HG03135 (cell line): ENCODE data around the gene IL32.
A peak's percentile ranks its signal among the peaks of the same experiment; 100 is the strongest.

Experiments used
- ATAC-seq: cut with Tn5 transposase; IDR thresholded peaks from one replicate; pipeline ENCODE4 v1.9.1; 2021; ENCODE audit warnings: mild to moderate bottlenecking, moderate library complexity; ENCODE audit not compliant: unreplicated experiment

Gene IL32

GRCh38 chr16:3088925-3089716, 23.7 kb downstream of the IL32 start:
- ATAC-seq = no peak

DNA sequence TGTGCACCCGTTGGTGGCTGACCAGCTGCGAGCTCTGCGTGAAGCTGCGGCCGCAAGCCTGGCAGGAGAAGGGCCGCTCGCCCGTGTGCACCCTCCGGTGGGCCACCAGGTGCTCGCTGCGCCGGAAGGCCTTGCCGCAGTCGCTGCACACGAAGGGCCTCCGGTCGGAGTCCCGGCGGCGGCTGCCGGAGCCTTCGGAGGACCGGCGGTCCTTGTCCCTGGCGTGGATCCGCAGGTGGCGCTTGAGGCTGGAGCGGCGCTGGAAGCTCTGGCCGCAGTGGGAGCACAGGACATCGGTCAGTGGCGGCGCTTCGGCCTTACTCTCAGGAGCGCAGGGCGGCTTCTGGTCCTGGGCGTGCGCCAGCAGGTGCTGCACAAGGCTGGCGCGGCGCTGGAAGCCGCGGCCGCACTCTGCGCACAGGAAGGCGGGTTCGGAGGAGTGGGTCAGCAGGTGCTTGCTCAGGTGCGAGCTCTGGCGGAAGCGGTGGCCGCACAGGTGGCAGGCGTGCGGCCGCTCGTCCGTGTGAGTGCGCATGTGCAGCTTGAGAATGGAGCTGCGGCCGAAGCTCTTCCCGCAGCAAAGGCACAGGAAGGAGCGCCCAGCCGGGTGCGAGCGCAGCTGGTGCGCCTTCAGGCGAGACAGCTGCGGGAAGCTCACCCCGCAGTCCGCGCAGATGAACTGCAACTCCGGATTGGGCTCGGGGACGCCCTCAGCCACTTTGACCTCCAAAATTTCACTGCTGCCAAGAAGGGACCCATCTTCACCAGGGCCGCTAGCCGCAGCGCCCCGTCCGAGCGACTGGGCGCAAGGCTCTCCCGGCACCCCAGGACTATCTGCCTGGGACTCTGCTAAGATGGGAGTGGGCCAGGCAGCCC, 24.5 kb downstream of the IL32 start:
- ATAC-seq = no peak

DNA sequence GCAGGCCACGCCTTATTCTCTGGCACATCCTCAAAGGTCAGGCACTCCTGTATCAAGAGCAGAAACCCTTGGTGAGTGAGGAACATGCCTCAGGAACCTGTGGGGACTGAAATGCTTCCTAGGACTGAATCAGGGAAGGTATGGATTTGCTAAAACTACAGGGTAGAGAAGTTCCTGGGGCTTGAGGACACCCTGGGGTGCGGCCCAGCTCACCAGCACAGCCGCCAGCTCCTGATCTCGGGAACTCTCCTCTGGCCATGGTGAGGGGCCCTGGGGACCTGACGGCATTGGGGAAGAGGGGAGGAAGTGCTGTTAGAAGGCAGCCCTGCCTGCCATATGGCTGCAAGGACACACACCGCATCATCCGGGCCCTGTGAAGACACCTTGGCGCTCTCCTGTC, 26.1 kb downstream of the IL32 start:
- ATAC-seq = no peak

DNA sequence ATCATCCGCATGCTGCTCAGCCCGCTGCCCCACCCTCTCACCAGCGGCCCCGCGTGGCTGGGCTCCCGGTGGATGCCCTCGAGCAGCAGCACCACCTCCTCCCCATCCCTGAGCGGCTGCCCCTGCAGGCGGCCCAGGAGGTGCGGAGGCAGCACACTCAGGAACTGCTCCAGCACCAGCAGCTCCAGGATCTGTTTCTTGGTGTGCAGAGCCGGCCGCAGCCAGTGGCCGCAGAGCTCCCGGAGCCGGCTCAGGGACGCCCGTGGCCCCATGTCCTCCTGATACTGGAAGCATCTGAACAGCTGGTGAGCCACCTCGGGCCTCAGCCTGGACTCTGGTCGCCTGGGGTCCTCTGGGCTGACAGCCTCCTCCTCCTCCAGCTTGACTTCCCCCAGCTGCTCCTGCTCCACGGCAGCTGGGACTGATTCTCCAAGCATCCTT, 27.1 kb downstream of the IL32 start:
- no peak for ATAC-seq

DNA sequence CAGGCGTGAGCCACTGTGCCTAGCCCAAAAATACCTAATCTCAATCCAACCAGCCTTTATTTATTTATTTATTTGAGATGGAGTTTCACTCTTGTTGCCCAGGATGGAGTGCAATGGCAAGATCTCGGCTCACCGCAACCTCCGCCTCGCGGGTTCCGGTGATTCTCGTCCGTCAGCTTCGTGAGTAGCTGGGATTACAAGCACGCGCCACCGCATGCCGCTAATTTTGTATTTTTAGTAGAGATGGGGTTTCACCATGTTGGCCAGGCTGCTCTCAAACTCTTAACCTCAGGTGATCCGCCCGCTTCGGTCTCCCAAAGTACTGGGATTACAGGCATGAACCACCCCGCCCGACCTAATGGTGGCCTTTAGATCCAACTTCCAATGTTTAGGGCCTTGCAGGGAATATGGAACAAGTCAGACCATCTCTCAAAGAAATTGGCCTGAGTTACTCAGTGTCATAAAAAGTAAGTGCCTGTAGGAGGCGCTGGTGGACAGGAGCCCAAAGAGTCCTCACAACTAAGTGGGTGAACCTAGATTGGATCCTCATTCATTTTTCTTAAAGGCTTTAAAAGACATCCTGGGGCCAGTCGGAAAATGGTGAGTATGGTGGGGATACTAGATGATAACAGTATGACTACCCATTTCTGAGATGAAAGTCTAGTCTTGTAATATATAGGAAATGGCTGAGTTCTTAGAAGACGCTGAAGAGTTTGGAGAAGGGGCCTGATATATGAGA, 29.0 kb downstream of the IL32 start:
- no peak for ATAC-seq

GRCh38 chr16:3095869-3096268, 30.4 kb downstream of the IL32 start:
- peak; percentile 54 for ATAC-seq

- ATAC-seq = no peak
These were observed 30.9 kb downstream of the IL32 start for GRCh38 chr16:3096362-3096761.

DNA sequence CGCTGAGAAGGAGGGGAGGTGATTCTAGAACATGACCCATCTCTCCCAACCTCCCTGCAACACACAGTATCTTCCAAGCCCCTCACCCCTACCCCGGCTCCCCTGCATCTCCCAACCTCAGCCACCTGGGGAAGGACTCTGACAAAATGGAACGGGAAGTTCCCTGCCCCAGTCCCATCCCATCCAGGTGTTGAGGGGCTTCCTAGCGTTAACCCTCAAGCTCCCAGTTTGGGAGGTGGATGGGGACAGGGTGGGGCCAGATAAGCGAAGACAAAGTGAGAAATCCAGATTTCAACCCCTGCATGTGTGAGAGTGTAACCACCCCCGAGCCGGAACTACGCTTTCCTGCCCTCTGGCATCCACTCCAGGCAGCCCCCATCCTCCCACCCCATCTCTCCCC, 31.8 kb downstream of the IL32 start:
- ATAC-seq = no peak

DNA sequence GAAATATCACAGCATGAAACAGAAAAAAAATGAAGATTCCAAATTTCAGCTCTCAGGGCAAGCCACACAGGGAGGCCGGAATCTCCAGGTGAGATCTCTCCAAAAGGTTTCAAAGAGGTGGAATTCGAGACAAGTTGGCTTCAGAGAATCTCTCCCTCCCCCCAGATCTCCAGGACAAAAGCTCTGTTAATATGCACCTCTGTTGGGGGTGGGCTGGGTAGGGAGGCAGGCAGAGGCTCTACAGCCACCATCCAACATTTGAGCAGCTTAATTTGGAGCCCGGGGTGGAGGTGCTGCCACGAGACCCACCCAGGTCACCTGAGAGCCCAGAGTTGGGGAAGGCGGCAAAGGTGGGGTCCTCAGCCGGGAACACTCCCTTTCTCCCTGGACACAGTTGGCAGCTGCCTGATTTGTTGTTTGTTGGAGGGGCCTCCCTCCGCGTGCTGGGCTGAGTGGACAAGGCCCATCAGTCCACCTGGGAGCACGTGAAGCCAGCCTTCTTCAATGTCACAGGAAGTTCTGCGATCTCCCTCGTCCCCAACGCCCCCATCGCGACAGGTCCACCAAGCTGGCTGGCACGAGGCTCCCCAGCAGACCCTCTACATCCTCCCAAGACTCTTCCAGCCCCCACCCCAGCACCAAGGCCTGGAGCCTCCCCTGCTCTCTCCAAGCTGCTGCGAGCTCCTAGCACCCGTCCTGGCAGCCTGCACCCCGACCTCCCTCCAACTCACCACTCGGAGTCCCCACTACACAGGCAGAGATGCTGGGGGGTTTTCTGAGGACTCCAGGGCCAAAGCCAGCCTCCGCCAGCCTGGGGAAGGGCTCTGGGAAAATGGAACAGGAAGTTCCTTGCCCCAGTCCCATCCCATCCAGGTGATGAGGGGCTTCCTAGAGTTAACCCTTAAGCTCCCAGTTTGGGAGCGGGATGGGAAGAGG, 33.3 kb downstream of the IL32 start, which contains the start of gene ZSCAN10:
ZSCAN10 (minus strand) TSS at position 836 of the 936 bp plus-strand sequence. CDS start 6,357 bp downstream, outside the sequence.
- ATAC-seq = no peak

DNA sequence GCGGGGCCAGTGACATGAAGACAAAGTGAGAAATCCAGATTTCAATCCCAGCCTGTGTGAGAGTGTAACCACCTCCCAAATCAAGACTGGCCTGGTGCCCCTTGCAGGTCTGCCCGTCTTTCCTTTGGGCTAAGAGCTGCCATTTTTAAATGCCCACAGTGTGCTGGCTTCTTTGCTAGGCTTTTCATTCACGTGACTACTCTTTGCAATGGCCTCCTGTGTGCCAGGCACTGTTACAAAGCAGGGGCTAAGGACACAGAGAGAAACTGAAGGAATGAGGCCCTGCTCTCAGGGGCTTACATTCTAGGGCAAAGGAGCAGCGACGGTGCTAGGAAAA, 33.9 kb downstream of the IL32 start:
- no peak for ATAC-seq

DNA sequence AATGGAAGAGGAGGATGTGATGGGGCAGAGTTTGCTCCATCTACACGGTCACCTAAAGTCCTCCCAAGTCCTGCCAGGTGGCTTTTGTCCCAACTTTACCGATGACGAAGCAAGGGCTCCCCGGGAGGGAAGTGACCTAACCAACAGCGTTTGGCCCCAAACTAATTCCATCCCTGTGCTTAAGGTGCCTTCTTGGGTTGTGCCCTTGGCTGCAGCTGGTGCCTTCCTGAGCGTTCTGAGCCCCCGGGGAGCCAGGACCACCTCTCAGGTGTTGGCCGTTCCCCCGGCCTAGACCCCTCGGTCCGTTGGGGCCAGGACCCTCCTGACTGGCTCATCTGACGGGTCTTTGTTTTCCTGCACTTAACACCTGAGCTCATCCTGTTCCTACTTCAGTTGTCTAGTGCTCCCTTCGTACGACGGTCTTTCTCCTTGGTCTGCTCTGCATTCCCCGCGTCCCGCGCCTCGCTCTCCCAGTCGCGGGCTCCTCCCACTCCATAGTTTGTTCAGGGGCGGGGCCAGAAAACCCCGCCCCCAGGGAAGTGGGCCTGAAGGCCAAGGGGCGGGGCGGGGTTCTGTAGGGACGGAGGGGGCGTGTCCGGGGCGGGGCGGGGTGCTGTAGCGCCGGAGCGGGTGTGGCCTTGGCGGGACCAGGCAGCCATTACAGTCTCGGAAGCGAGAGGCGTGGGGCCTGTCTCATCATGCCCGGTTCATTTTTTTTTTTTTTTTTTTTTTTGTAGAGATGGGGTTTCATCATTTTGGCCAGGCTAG, 34.5 kb downstream of the IL32 start:
- peak; percentile 50 for ATAC-seq

DNA sequence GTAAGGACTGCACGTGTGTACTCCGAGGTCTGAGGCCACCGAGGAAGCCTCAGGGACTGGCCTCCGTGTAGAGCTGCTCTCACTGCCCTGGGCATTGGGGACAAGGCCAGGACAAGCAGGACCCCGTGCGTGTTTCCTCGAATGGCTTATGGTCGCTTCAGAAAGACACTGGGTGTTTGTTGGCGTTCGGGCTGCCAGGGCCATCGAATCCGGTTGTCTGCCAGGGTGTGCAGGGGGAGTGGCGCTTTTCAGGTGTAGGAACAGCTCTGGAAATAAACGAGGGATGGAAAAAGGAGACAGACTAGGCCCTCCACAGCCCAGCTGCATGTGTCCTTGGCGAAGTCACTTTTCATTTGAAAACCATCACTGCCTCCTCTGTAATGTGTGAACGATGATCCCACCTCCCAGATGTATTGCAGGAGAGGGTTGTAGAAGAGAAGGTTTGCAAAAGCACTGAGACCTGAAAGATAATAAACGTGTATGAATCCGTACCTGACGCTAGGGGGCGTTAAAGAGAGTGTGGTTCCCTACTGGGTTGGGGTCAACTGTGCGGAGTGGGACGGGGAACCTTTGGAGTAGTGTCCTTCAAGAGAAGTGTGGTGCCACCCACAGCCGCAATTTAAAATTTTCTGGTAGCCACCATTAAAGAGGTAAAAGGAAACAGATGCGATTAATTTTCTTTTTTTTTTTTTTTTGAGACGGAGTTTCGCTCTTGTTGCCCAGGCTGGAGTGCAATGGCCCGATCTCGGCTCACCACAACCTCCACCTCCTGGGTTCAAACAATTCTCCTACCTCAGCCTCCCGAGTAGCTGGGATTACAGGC, 35.8 kb downstream of the IL32 start:
- no peak for ATAC-seq

DNA sequence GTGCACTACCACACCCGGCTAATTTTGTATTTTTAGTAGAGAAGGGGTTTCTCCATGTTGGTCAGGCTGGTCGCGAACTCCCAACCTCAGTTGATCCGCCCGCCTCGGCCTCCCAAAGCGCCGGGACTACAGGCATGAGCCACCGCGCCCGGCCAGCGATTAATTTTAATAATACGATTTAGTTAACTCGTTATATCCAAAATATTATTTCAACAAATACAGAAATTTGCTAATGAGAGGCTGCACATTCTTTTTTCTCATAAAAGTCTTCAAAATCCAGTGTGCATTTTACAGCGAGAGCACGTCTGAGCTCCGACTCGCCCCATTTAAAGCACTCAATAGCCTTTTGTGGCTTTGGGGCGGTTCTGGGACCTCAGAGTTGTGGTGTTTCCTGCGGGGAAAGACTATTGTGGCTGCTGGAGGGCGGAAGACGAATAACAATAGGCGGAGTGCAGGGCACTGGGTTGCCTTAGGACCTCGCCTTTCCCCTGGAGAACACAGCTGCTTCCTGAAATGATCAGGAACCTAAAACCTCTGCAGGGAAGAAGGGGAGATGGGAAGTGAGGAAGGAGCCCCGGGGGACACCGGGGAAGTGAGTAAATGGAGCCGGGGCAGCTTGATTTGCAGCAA, 36.5 kb downstream of the IL32 start:
- ATAC-seq = no peak

GRCh38 chr16:3106205-3106928, 40.9 kb downstream of the IL32 start:
- peak; percentile 84 for ATAC-seq

- ATAC-seq = no peak
These were observed 46.8 kb downstream of the IL32 start, which contains the start of gene ZNF205 for GRCh38 chr16:3112058-3112880. Gene ZNF205, plus strand, starts transcription at chr16:3112586. Its CDS starts 845 bp downstream, at chr16:3113431.

GRCh38 chr16:3112881-3113574, 47.6 kb downstream of the IL32 start:
- no peak for ATAC-seq
